Measurements from ENCODE around the gene STX4. TPM values are rescaled to one million over a fixed set of nuclear protein-coding genes. Genes with fewer than 3 reads are reported as not detected.

STX4 gene
- total RNA-seq, 1 experiment from 2014 or later, result 32.3 TPM

DNA sequence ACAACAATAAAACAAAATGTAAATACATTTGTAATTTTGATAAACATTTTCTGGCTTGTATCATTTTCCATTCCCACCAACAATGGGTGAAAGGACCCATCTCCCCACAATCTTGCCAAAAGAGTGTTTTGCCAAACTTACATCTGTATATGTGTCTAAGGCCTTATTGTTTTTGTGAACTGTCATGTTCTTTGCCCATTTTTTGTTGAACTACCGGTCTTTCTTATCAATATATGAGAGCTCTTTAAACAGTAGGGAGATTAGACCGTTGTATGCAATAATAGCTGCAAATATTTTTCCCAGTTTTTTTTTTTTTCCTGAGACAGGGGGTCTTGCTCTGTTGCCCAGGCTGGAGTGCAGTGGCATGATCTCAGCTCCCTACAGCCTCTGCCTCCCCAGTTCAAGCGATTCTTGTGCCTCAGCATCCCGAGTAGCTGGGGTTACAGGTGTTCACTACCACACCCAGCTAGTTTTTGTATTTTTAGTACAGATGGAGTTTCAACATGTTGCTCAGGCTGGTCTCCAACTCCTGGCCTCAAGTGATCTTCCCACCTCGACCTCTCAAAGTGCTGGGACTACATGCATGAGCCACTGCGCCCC lies 9.6 kb upstream of the STX4 start:
- no peak for DNase-seq
- H3K27me3 ChIP-seq (ENCODE audit: insufficient read depth, low read length), result no peaks in the 10 kb centered on the region
- H3K23ac ChIP-seq (ENCODE audit: insufficient read length, low read depth, low read length), result no peak overlapping the region
- H2BK12ac ChIP-seq (ENCODE audit: insufficient read length, low read depth, low read length), result no peak overlapping the region
- H2BK120ac ChIP-seq (ENCODE audit: low read depth, low read length, poor library complexity, severe bottlenecking), result no peak overlapping the region
- TF ChIP-seq, protein P1, sequence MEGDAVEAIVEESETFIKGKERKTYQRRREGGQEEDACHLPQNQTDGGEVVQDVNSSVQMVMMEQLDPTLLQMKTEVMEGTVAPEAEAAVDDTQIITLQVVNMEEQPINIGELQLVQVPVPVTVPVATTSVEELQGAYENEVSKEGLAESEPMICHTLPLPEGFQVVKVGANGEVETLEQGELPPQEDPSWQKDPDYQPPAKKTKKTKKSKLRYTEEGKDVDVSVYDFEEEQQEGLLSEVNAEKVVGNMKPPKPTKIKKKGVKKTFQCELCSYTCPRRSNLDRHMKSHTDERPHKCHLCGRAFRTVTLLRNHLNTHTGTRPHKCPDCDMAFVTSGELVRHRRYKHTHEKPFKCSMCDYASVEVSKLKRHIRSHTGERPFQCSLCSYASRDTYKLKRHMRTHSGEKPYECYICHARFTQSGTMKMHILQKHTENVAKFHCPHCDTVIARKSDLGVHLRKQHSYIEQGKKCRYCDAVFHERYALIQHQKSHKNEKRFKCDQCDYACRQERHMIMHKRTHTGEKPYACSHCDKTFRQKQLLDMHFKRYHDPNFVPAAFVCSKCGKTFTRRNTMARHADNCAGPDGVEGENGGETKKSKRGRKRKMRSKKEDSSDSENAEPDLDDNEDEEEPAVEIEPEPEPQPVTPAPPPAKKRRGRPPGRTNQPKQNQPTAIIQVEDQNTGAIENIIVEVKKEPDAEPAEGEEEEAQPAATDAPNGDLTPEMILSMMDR (conservative IDR thresholded peaks at IDR 0.05), result no peak
- Mint-ChIP-seq H3K27ac (no peak overlapping the region), H3K4me3 (peak overlapping the region in 1 of 2 experiments; percentile 31; a peak in 1 of 5 replicates), H3K36me3 (ENCODE audit: insufficient read depth in 1 of 3, low read depth in 3 of 3) (no peaks in the 10 kb centered on the region), H3K9me3 (no peaks in the 10 kb centered on the region), H3K27me3 (ENCODE audit: low read depth) (no peaks in the 10 kb centered on the region; the same call in 1 of the 2 replicates), H3K4me1 (peaks cover 0 to 6% of the 10 kb centered on the region in 2 experiments; a peak in 2 of 4 replicates)
- no peak overlapping the region for H3K18ac ChIP-seq (ENCODE audit: insufficient read length, low read depth, low read length)
- no peaks in the 10 kb centered on the region for H3K9me3 ChIP-seq (ENCODE audit: control insufficient read depth, low read depth, low read length)
- no peak overlapping the region for H3K27ac ChIP-seq (ENCODE audit: insufficient read length, low read depth, low read length)
- no peaks in the 10 kb centered on the region for H4K20me1 ChIP-seq (ENCODE audit: control insufficient read depth, insufficient read depth, insufficient read length)
- no peak overlapping the region for H2BK15ac ChIP-seq (ENCODE audit: low read depth, low read length)
- H3K9ac ChIP-seq (ENCODE audit: extremely low read depth, insufficient read length, low read length), result no peak overlapping the region
- no CpG with 5 or more reads among the region's 6 CpGs for WGBS (ENCODE audit: extremely low coverage, insufficient read length, low lambda C conversion rate)
- no peaks in the 10 kb centered on the region for H3K79me2 ChIP-seq (ENCODE audit: insufficient read depth, low read length)
- no peaks in the 10 kb centered on the region for H3K23me2 ChIP-seq (ENCODE audit: insufficient read length, low read depth, low read length, poor library complexity, severe bottlenecking)
- no peak overlapping the region for H4K91ac ChIP-seq (ENCODE audit: insufficient read length, low read depth, low read length)
- H3K79me1 ChIP-seq (ENCODE audit: insufficient read depth, low read depth, low read length, poor library complexity, severe bottlenecking), result no peaks in the 10 kb centered on the region
- H3K14ac ChIP-seq (ENCODE audit: insufficient read depth, low read length), result no peak overlapping the region
- H4K5ac ChIP-seq (ENCODE audit: insufficient read length, low read depth, low read length), result no peak overlapping the region
- no peak overlapping the region for H3K4ac ChIP-seq (ENCODE audit: low read depth, low read length)
- no peaks in the 10 kb centered on the region for H3K4me1 ChIP-seq (ENCODE audit: insufficient read depth, low read length)
- H3K56ac ChIP-seq (ENCODE audit: insufficient read length, low read depth, low read length), result no peak overlapping the region
- H2BK5ac ChIP-seq (ENCODE audit: insufficient read length, low read length), result no peak overlapping the region
- H3T11ph ChIP-seq (ENCODE audit: low read length), result no peak overlapping the region
- H4K8ac ChIP-seq (replicated peaks; ENCODE audit: insufficient read length, low read depth, low read length), result no peak overlapping the region
- H2AK5ac ChIP-seq (ENCODE audit: insufficient read length, low read length), result no peak overlapping the region
- H2AFZ ChIP-seq (ENCODE audit: low read length), result no peak overlapping the region
- H2BK20ac ChIP-seq (ENCODE audit: low read depth, low read length, poor library complexity, severe bottlenecking), result no peak overlapping the region
- H3K4me2 ChIP-seq (ENCODE audit: insufficient read depth, insufficient read length, low read length), result no peak overlapping the region
